Kidney (tissue), 14 donors: Measurements from ENCODE around the gene INPP5K. TPM values are rescaled to one million over a fixed set of nuclear protein-coding genes. Genes with fewer than 3 reads are reported as not detected.

Source experiments
- DNase-seq, 5 donors: peaks; one replicate each; pipeline ENCODE4 v3.0.0-alpha.2; 2013 to 2020
- FAIRE-seq: peaks from 2 replicates; lab custom pipeline; 2012; peaks lifted over from hg19 to GRCh38; lab: Jason Lieb, UNC
- H3K27ac ChIP-seq, 2 donors: one replicate each; pipeline ENCODE4 v1.7.0; 2013; ENCODE audit warnings: low read depth in 2 of 2, low read length in 2 of 2, inconsistent platforms in 1 of 2
- H3K27me3 ChIP-seq: one replicate; pipeline ENCODE4 v1.7.1; 2013; ENCODE audit warnings: low read length, inconsistent platforms; ENCODE audit not compliant: control insufficient read depth, insufficient read depth
- H3K36me3 ChIP-seq, 3 donors: one replicate each; pipeline versions ENCODE4 v1.7.0 to v1.7.1; 2013; ENCODE audit warnings: low read length in 3 of 3, control low read depth in 1 of 3, inconsistent platforms in 1 of 3; ENCODE audit not compliant: insufficient read depth in 3 of 3, control insufficient read depth in 2 of 3
- H3K4me1 ChIP-seq, 3 donors: one replicate each; pipeline versions ENCODE4 v1.7.0 to v1.7.1; 2013; ENCODE audit warnings: low read length in 3 of 3, inconsistent platforms in 1 of 3, low read depth in 1 of 3; ENCODE audit not compliant: control insufficient read depth in 2 of 3, insufficient read depth in 2 of 3
- H3K4me3 ChIP-seq, 3 donors: one replicate each; pipeline versions ENCODE4 v1.7.0 to v1.8.1; 2013; ENCODE audit warnings: low read length in 3 of 3, control low read depth in 1 of 3, inconsistent platforms in 1 of 3
- H3K9ac ChIP-seq, 3 donors: one replicate each; pipeline versions ENCODE4 v1.7.0 to v1.7.1; 2013; ENCODE audit warnings: low read length in 3 of 3, control low read depth in 1 of 3, inconsistent platforms in 1 of 3
- H3K9me3 ChIP-seq, 3 donors: one replicate each; pipeline versions ENCODE4 v1.7.0 to v1.7.1; 2013; ENCODE audit warnings: low read length in 3 of 3, control low read depth in 1 of 3, inconsistent platforms in 1 of 3; ENCODE audit not compliant: control insufficient read depth in 2 of 3, insufficient read depth in 1 of 3
- intact Hi-C: fragments of 100-400 bp; cut with DNase I; formaldehyde crosslinking; loops from one replicate; pipeline ENCODE4 v1.11.1; 2022
- polyA plus RNA-seq: library from polyadenylated mRNA; stranded (reverse); fragments of 350-450 nt; fragmentation: Illumina TruSeq; extraction: RNeasy Lipid Tissue Mini Kit (QIAGEN cat#74804); gene quantifications from one replicate; pipeline ENCODE4 v1.2.3, GENCODE V29; 2014; ENCODE audit warnings: low read depth, low replicate concordance; ENCODE audit not compliant: insufficient read depth
- total RNA-seq: library from RNA; stranded (reverse); fragmentation: NEBNext Ultra II Directional; extraction: Animal tissue kit (Norgen Biotek cat#: 25700); gene quantifications from one replicate; pipeline ENCODE4 v1.2.1, GENCODE V29; 2021
- TF ChIP-seq, protein P1 (sequence below): IDR thresholded peaks from 3 replicates; pipeline ENCODE4 v1.5.1; 2012; ENCODE audit warnings: mild to moderate bottlenecking, moderate library complexity, borderline replicate concordance; ENCODE audit not compliant: insufficient read depth; ENCODE audit errors: extremely low read depth
- donor health status: control.
- donor health status: control.
- donor health status: control.
- donor health status: control.
- donor health status: control.
- donor health status: DM: yes; HTN: yes; CAD: no.
- donor health status: Normal renal cell carcinoma (clear cell type).

INPP5K gene
- total and polyA plus RNA-seq, 2 donors from 2014 or later: 36.1 to 46.2 TPM

DNA sequence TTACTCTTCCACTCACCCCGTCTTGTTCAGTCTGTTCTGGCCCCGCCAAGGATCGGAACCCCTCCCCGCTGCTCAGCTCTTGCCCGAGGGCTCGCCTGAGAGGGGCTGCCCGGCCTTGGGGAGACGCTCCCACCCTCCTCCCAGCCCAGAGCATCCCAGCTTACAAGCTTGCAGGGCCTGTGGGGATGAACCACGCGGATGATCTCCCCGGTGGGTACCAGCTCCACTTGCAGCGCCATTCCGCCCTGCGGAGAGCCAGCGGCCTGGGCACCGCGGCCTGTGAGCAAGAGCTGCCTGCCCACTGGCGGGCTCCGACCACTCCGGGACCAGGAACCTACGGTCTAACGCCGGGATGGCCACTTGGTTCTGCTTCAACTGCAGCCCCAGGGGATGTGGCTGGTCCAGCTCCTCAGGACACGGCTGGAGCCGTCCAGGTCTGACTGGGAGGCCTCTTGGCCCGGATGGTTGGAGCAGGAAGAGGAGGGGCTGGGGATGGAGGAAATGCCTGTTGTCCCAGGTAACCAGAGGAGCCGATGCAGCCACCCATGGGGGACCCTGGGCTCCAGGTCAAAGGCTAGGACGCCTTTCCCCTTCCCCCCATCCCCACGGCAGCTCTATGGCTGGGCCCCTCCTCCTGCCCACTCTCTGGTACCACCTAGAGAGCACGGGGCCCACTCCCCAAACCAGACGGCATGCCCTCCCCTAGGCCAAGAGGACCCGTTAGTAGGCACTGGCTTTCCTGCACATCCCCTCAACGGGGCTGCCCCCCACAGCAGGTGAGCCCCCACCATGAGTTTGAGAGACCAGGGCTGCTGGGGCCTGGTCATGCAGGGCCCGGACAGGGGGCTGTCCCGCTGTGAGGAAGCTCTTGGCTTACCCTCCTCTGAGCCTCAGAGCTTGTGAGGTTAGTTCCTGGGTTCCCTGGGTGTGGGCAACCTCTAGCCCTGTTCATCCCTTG is 23.9 kb downstream of the INPP5K start, which contains the start of gene MYO1C:
MYO1C (minus strand) TSS at position 438 of the 958 bp plus-strand sequence; CDS start at position 239, 199 bp downstream.
- Histone ChIP-seq H3K9ac (peak within 1 kb of the TSS in 2 of 3 donors; percentile 49 to 65), H3K4me1 (peaks cover 0 to 34% (median 0%) of the 10 kb centered on the region in 3 donors), H3K4me3 (peak within 1 kb of the TSS in 2 of 3 donors; percentile 42 to 58), H3K27me3 (no peaks in the 10 kb centered on the region), H3K27ac (peak within 1 kb of the TSS; percentile 71), H3K9me3 (no peaks in the 10 kb centered on the region), H3K36me3 (peaks cover 0 to 17% (median 0%) of the 10 kb centered on the region in 3 donors)
- intact Hi-C loops: no loop called here
- TF ChIP-seq, protein P1, sequence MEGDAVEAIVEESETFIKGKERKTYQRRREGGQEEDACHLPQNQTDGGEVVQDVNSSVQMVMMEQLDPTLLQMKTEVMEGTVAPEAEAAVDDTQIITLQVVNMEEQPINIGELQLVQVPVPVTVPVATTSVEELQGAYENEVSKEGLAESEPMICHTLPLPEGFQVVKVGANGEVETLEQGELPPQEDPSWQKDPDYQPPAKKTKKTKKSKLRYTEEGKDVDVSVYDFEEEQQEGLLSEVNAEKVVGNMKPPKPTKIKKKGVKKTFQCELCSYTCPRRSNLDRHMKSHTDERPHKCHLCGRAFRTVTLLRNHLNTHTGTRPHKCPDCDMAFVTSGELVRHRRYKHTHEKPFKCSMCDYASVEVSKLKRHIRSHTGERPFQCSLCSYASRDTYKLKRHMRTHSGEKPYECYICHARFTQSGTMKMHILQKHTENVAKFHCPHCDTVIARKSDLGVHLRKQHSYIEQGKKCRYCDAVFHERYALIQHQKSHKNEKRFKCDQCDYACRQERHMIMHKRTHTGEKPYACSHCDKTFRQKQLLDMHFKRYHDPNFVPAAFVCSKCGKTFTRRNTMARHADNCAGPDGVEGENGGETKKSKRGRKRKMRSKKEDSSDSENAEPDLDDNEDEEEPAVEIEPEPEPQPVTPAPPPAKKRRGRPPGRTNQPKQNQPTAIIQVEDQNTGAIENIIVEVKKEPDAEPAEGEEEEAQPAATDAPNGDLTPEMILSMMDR: no peak
- DNase-seq (peak in 3 of 5 donors; percentile 51 to 84 (median 73)), FAIRE-seq (no peak)

DNA sequence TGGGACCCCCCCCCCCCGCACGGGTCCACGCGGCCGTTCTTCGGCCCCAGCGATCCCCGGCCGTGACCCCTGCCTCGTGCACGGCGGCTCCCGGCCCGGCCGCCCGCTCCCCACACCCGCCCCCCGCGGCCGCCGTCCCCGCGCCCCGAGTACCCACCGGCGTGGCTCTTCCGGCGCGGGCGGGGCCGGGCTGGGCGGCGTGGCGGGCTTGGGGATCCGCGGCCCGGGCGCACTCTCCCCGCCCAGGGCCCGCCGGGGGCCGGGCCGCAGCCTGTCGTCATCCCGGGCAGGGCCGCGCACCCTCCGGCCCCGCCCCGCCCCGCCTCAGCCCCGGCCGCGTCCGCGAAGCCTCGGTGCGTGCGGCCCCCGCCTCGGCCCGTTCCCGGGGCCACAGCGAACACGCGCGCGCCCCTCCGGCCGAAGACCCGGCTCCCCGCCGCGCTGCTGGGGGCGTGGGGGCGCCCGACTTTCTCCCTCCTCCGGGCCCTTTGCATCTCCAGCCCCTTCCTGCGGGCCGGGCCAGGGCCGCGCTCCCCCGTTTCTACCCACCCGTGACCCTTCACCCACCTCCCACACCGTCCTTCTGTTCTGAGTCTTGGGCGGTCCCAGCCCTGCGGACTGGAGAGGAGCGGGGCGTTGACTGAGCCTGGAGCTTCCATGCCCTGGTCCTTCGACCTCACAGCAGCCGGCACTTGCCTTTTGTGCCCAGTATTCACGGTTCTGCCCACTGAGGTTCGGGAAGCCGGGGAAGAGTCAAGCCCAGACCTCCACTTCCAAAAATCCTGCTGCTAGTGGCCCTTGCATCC is 24.8 kb downstream of the INPP5K start:
- Histone ChIP-seq H3K4me1 (peaks cover 0 to 36% (median 0%) of the 10 kb centered on the region in 3 donors), H3K9ac (peak overlapping the region in 2 of 3 donors; percentile 49 to 65), H3K27ac (peak overlapping the region; percentile 71), H3K27me3 (no peaks in the 10 kb centered on the region), H3K9me3 (no peaks in the 10 kb centered on the region), H3K36me3 (peaks cover 0 to 17% (median 0%) of the 10 kb centered on the region in 3 donors), H3K4me3 (peak overlapping the region in 2 of 3 donors; percentile 42 to 68)
- TF ChIP-seq, protein P1: no peak
- DNase-seq (peak in 2 of 5 donors; percentile 71 to 83), FAIRE-seq (no peak)
- intact Hi-C loops: no loop called here

DNA sequence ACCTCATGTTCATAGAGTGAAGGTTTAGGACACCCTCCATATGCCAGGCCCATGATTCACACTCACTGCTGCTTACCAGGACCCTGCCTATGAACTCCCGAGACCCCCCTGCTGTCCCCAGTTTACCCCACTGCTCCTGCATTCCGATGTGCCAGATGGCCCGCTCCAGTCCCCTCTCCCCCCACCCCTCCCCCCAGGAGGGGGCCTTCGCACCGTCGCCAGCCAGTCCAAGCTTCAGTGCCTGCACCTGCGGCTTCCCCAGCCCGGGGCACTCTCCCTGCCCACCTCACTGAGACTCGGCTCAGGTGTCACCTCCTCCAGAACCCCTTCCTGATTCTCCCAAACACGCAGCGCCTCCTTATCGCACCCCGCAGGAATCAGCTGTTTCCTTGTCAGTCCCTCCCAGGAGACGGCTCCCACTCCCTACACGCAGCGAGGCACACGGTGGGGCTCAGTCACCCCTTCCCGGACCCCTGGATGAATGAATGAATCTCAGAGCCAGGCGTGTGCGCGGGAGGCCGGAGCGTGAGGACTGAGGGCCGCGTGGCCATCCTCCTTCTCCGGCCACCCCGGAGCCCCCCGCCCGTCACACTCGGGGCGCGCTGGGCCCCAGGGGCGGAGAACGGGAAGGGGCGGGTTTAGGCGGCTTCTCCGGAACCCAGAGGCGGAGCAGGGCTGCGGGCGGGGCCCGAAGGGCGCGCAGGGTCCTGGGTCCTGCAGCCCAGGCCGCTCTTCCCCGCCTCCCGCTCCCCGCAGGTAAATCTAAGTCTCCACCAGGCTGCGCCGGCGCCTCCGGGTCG is 25.6 kb downstream of the INPP5K start:
- Histone ChIP-seq H3K4me1 (peaks cover 0 to 36% (median 0%) of the 10 kb centered on the region in 3 donors), H3K27me3 (no peaks in the 10 kb centered on the region), H3K36me3 (peaks cover 0 to 10% (median 0%) of the 10 kb centered on the region in 3 donors), H3K4me3 (peak overlapping the region; percentile 42 to 68 (median 57)), H3K9me3 (no peaks in the 10 kb centered on the region), H3K9ac (peak overlapping the region in 2 of 3 donors; percentile 8 to 28), H3K27ac (peak overlapping the region; percentile 62 to 71)
- DNase-seq: peak; percentile 76 to 92 (median 82)
- no peak for FAIRE-seq
- TF ChIP-seq, protein P1: no peak
- intact Hi-C loops: no loop called here
